Measurements from ENCODE around the gene SLC39A11.

GRCh38 chr17:72860778-72861177 lies 231.7 kb downstream of the SLC39A11 start:
- TF ChIP-seq CTCF (IDR thresholded peaks at IDR 0.05) = no peak
- no peak for TF ChIP-seq POLR2A (IDR thresholded peaks at IDR 0.05)
- no peak for TF ChIP-seq EP300 (IDR thresholded peaks at IDR 0.05)
